H1 (cell line): ENCODE data around the gene CHRNA5. TPM values are rescaled to one million over a fixed set of nuclear protein-coding genes. Genes with fewer than 3 reads are reported as not detected.
A peak's percentile ranks its signal among the peaks of the same experiment; 100 is the strongest.

Source experiments
- CTCF ChIA-PET: fragments of 300-600 bp; sonication (Branson Sonifier 250); formaldehyde crosslinking; loops from one replicate; lab custom pipeline; 2021; ENCODE audit not compliant: partially characterized antibody; lab: Charles Lee
- POLR2A ChIA-PET: fragments of 300-600 bp; sonication (Branson Sonifier 250); formaldehyde crosslinking; loops from one replicate; lab custom pipeline; 2021; ENCODE audit warnings: inconsistent platforms; ENCODE audit not compliant: partially characterized antibody; lab: Charles Lee
- DNase-seq, 2 experiments: peaks; one replicate each; pipeline versions ENCODE4 v3.0.0 to v3.0.0-alpha.2; 2010 to 2022; ENCODE audit warnings: low spot score in 2 of 2, low read depth in 1 of 2, mixed read lengths in 1 of 2
- FAIRE-seq: peaks from 2 replicates; lab custom pipeline; 2011; peaks lifted over from hg19 to GRCh38; lab: Jason Lieb, UNC
- H2AFZ ChIP-seq: 2 replicates; pipeline ENCODE4 v1.8.1; 2012; ENCODE audit warnings: low read length, inconsistent platforms
- H2AK5ac ChIP-seq: 2 replicates; pipeline ENCODE4 v1.6.1; 2013; ENCODE audit warnings: low read depth, low read length
- H2BK120ac ChIP-seq: replicated peaks from 2 replicates; pipeline ENCODE3; 2013; ENCODE audit warnings: low read depth, low read length, inconsistent platforms
- H2BK12ac ChIP-seq: 2 replicates; pipeline ENCODE4 v1.6.1; 2013; ENCODE audit warnings: low read depth, low read length
- H2BK15ac ChIP-seq: 2 replicates; pipeline ENCODE4 v1.6.1; 2013; ENCODE audit warnings: low read length
- H2BK20ac ChIP-seq: 2 replicates; pipeline ENCODE4 v1.6.1; 2013; ENCODE audit warnings: low read length
- H2BK5ac ChIP-seq: 2 replicates; pipeline ENCODE4 v1.6.1; 2013; ENCODE audit warnings: low read depth, low read length
- H3K14ac ChIP-seq: 2 replicates; pipeline ENCODE4 v1.6.1; 2013; ENCODE audit warnings: inconsistent platforms; ENCODE audit not compliant: insufficient read length
- H3K18ac ChIP-seq: 2 replicates; pipeline ENCODE4 v1.6.1; 2013; ENCODE audit warnings: low read length; ENCODE audit errors: extremely low read depth
- H3K23ac ChIP-seq: 2 replicates; pipeline ENCODE4 v1.6.1; 2013; ENCODE audit warnings: inconsistent platforms; ENCODE audit not compliant: insufficient read length
- H3K23me2 ChIP-seq: 2 replicates; pipeline ENCODE4 v1.6.1; 2013; ENCODE audit warnings: low read depth, low read length
- H3K27ac ChIP-seq: 2 replicates; pipeline ENCODE4 v1.6.1; 2011; ENCODE audit warnings: low read depth, low read length, inconsistent platforms
- H3K27me3 ChIP-seq, 4 experiments: replicated peaks in 1 of 4; 1 replicate in 1 of 4; 2 replicates in 3 of 4; pipeline versions ENCODE4 v1.6.1 to v1.8.1; 2011 to 2013; ENCODE audit warnings: low read length in 3 of 4, mild to moderate bottlenecking in 3 of 4, inconsistent platforms in 2 of 4, mixed read lengths in 2 of 4, moderate library complexity in 1 of 4; ENCODE audit not compliant: control insufficient read depth in 3 of 4, insufficient read depth in 3 of 4; ENCODE audit errors: extremely low read depth in 1 of 4
- H3K36me3 ChIP-seq, 4 experiments: 2 replicates each; pipeline versions ENCODE4 v1.6.1 to v1.8.1; 2011 to 2013; ENCODE audit warnings: mild to moderate bottlenecking in 4 of 4, low read length in 3 of 4, moderate library complexity in 2 of 4, control low read depth in 1 of 4, inconsistent platforms in 1 of 4; ENCODE audit not compliant: insufficient read depth in 4 of 4, control insufficient read depth in 2 of 4
- H3K4ac ChIP-seq: replicated peaks from 2 replicates; pipeline ENCODE3; 2013; ENCODE audit warnings: low read length, low read depth, mixed read lengths, inconsistent platforms; ENCODE audit not compliant: insufficient read length
- H3K4me1 ChIP-seq, 4 experiments: replicated peaks in 1 of 4; 1 replicate in 1 of 4; 2 replicates in 3 of 4; pipeline versions ENCODE4 v1.6.1 to v1.8.1; 2011 to 2013; ENCODE audit warnings: low read length in 3 of 4, inconsistent platforms in 2 of 4, mixed read lengths in 1 of 4; ENCODE audit not compliant: insufficient read depth in 4 of 4, control insufficient read depth in 3 of 4
- H3K4me2 ChIP-seq, 2 experiments: 2 replicates each; pipeline versions ENCODE4 v1.6.1 to v1.8.1; 2011 to 2013; ENCODE audit warnings: low read depth in 2 of 2, low read length in 2 of 2, control low read depth in 1 of 2, inconsistent platforms in 1 of 2, mild to moderate bottlenecking in 1 of 2; ENCODE audit not compliant: insufficient read depth in 1 of 2
- H3K4me3 ChIP-seq, 4 experiments: fragments of 200-600, 300-600 bp in 1 of 4; sonication (generic), shearing (Covaris generic), sonication (Bioruptor Twin) in 1 of 4; 2 replicates each; pipeline versions ENCODE4 v1.5.1 to v1.8.1; 2011 to 2016; ENCODE audit warnings: low read length in 4 of 4, low read depth in 3 of 4, control low read depth in 2 of 4, inconsistent platforms in 2 of 4, mild to moderate bottlenecking in 2 of 4, mixed read lengths in 1 of 4, moderate library complexity in 1 of 4; ENCODE audit not compliant: insufficient read depth in 2 of 4; ENCODE audit errors: extremely low read depth in 1 of 4
- H3K56ac ChIP-seq: replicated peaks from 2 replicates; pipeline ENCODE3; 2013; ENCODE audit warnings: low read depth, mild to moderate bottlenecking, mixed read lengths, low read length, inconsistent platforms; ENCODE audit not compliant: insufficient read length
- H3K79me1 ChIP-seq: 2 replicates; pipeline ENCODE4 v1.6.1; 2013; ENCODE audit warnings: low read depth, low read length, control low read depth
- H3K79me2 ChIP-seq, 2 experiments: 2 replicates each; pipeline versions ENCODE4 v1.6.1 to v1.8.1; 2012 to 2013; ENCODE audit warnings: low read length in 2 of 2, mild to moderate bottlenecking in 2 of 2, inconsistent platforms in 1 of 2; ENCODE audit not compliant: insufficient read depth in 2 of 2, control insufficient read depth in 1 of 2
- H3K9ac ChIP-seq, 4 experiments: replicated peaks in 1 of 4; 1 replicate in 1 of 4; 2 replicates in 3 of 4; pipeline versions ENCODE4 v1.6.1 to v1.8.1; 2011 to 2013; ENCODE audit warnings: low read depth in 3 of 4, low read length in 3 of 4, control low read depth in 2 of 4, mild to moderate bottlenecking in 2 of 4, moderate library complexity in 2 of 4, inconsistent platforms in 1 of 4; ENCODE audit errors: extremely low read depth in 1 of 4
- H3K9me3 ChIP-seq, 2 experiments: 2 replicates each; pipeline versions ENCODE4 v1.6.1 to v1.8.1; 2012 to 2013; ENCODE audit warnings: mild to moderate bottlenecking in 2 of 2, moderate library complexity in 2 of 2, control low read depth in 1 of 2, inconsistent platforms in 1 of 2, low read depth in 1 of 2, low read length in 1 of 2, mixed read lengths in 1 of 2; ENCODE audit not compliant: insufficient read depth in 2 of 2
- H4K20me1 ChIP-seq, 2 experiments: replicated peaks in 1 of 2; 2 replicates each; pipeline versions ENCODE3 to v1.8.1; 2011 to 2013; ENCODE audit warnings: inconsistent platforms in 2 of 2, low read length in 2 of 2, mild to moderate bottlenecking in 1 of 2; ENCODE audit not compliant: insufficient read depth in 2 of 2, control insufficient read depth in 1 of 2
- H4K5ac ChIP-seq: 2 replicates; pipeline ENCODE4 v1.6.1; 2013; ENCODE audit warnings: low read length, low read depth, mixed read lengths, inconsistent platforms; ENCODE audit not compliant: insufficient read length
- H4K8ac ChIP-seq: 2 replicates; pipeline ENCODE4 v1.8.0; 2013; ENCODE audit warnings: mild to moderate bottlenecking, moderate library complexity, low read length, inconsistent platforms; ENCODE audit not compliant: insufficient read depth; ENCODE audit errors: extremely low read depth
- H4K91ac ChIP-seq: replicated peaks from 2 replicates; pipeline ENCODE3; 2013; ENCODE audit warnings: low read length, mixed read lengths, inconsistent platforms; ENCODE audit not compliant: insufficient read length
- EGR1 ChIP-seq: IDR thresholded peaks from 2 replicates; pipeline ENCODE4 v1.6.1; 2011; ENCODE audit warnings: low read depth, low read length, borderline replicate concordance
- KDM5A ChIP-seq: fragments of 200-600 bp; IDR thresholded peaks from 2 replicates; pipeline ENCODE4 v1.7.1; 2012; ENCODE audit warnings: mild to moderate bottlenecking, low read length, inconsistent platforms, mixed read lengths
- WGBS, 2 experiments: shearing (Covaris generic) in 1 of 2; methylation state at CpG; one replicate each; pipeline versions ENCODE4 v1.1.6 to v1.1.7; 2013 to 2015; ENCODE audit warnings: low lambda C conversion rate in 2 of 2, mixed read lengths in 2 of 2, inconsistent platforms in 1 of 2, low coverage in 1 of 2, missing lambda C conversion rate in 1 of 2; ENCODE audit not compliant: insufficient replicate concordance in 2 of 2, insufficient coverage in 1 of 2, insufficient read length in 1 of 2; ENCODE audit errors: extremely low coverage in 1 of 2, missing lambda C conversion rate in 1 of 2; 5-methylcytosine and 5-hydroxymethylcytosine counted together
- polyA plus RNA-seq, 7 experiments: library from polyadenylated mRNA; depleted of rRNA in 3 of 7; stranded (reverse) in 5 of 7; unstranded in 2 of 7; fragments of >200 nt in 5 of 7; fragments of 200-250 nt in 2 of 7; gene quantifications; 1 replicate in 5 of 7; 2 replicates in 1 of 7; 4 replicates in 1 of 7; pipeline versions ENCODE4 v1.2.1 to v1.2.3, GENCODE V29; 2011 to 2013; ENCODE audit warnings: missing spikeins in 2 of 7, mixed read lengths in 2 of 7
- total RNA-seq: library from RNA; stranded (reverse); fragmentation: NEBNext Ultra II Directional; extraction: Animal tissue kit (Norgen Biotek cat#: 25700); gene quantifications from 2 replicates; pipeline ENCODE4 v1.2.1, GENCODE V29; 2021

CHRNA5 gene
- total and polyA plus RNA-seq, 2 of the 8 experiments (the other 6 are each of a cell fraction or from before 2014, with no cell fraction given), result 13.5 to 31.4 TPM

DNA sequence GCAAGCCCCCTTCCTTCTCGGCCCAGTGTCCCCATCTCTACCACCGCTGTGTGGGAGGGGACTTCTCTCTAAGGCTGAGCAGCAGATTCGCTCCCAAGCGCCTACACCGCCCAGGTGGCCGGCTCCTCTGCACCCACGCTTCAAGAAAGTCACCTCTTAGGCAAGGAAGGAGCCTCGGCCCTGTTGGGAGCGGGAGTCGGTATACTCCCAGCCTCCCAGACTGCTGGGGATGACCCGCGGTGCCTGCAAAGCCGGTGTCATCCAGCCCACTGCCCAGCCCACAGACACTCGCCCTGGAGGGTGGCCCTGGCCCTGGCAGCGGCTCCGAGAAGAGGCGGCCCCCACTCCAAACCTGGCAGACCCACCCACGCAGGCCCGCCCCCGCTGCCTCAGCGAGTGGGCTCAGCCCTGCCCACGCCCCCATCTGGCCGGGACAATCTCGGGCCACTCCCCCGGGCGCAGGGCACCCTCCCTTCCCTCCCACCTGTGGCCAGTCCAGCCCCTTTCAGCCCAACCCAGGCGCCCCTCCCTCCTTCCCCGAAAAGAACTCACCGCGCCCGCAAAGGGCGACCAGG is 75.3 kb downstream of the CHRNA5 start:
- CTCF ChIA-PET, result interaction anchor here (1.1 to 10.9 kb wide), 13 partner anchors 11 to 111 kb away, joined by 3 to 256 read pairs (median 29); partner anchors contain the start of gene CHRNA3
- Histone ChIP-seq H3K79me1 (no peaks in the 10 kb centered on the region), H2BK12ac (no peak overlapping the region), H2BK120ac (no peak overlapping the region), H3K23me2 (peaks cover 7% of the 10 kb centered on the region; the same call in 1 of the 2 replicates), H2AFZ (peak overlapping the region; percentile 37; the same call in 1 of the 2 replicates), H3K27ac (no peak overlapping the region), H4K5ac (no peak overlapping the region), H3K36me3 (no peaks in the 10 kb centered on the region), H2AK5ac (no peak overlapping the region), H3K4me3 (peak overlapping the region; percentile 55 to 87 (median 68)), H3K18ac (no peak overlapping the region; the same call in 1 of the 2 replicates), H2BK15ac (no peak overlapping the region), H3K9me3 (no peaks in the 10 kb centered on the region), H3K4ac (no peak overlapping the region), H3K23ac (no peak overlapping the region), H3K27me3 (peaks cover 0 to 6% (median 4%) of the 10 kb centered on the region in 4 experiments; a peak in 2 of 7 replicates), H3K4me1 (peaks cover 2 to 16% (median 7%) of the 10 kb centered on the region in 4 experiments; a peak in 6 of 7 replicates), H2BK20ac (no peak overlapping the region), H3K9ac (no peak overlapping the region), H4K20me1 (no peaks in the 10 kb centered on the region), H4K8ac (peak overlapping the region; percentile 35; the same call in 1 of the 2 replicates), H3K4me2 (peak overlapping the region; percentile 57 to 82), H3K56ac (peak overlapping the region; percentile 54), H3K14ac (no peak overlapping the region), H4K91ac (no peak overlapping the region), H2BK5ac (no peak overlapping the region), H3K79me2 (no peaks in the 10 kb centered on the region)
- no peak for DNase-seq
- TF ChIP-seq KDM5A (no peak), EGR1 (peak; percentile 37; the same call in 1 of the 2 replicates)
- POLR2A ChIA-PET, result interaction anchor here (1.2 to 2.2 kb wide), 2 partner anchors 10 to 86 kb away, joined by 4 to 7 read pairs; no protein-coding TSS in a partner anchor
- no peak for FAIRE-seq
- 3% methylated on average over 15 of the region's 32 CpGs; no CpG with 5 or more reads in 1 of the 2 experiments for WGBS, 2 experiments
